ENCODE measurements around the gene PAX7. TPM values are rescaled to one million over a fixed set of nuclear protein-coding genes. Genes with fewer than 3 reads are reported as not detected.
"Not testable (repeated sequence)": the region's sequence is repeated elsewhere in the genome, so short reads cannot be mapped to it uniquely, and the experiment has no call there.

The PAX7 gene
- total RNA-seq, 1 donor from 2014 or later: not detected

DNA sequence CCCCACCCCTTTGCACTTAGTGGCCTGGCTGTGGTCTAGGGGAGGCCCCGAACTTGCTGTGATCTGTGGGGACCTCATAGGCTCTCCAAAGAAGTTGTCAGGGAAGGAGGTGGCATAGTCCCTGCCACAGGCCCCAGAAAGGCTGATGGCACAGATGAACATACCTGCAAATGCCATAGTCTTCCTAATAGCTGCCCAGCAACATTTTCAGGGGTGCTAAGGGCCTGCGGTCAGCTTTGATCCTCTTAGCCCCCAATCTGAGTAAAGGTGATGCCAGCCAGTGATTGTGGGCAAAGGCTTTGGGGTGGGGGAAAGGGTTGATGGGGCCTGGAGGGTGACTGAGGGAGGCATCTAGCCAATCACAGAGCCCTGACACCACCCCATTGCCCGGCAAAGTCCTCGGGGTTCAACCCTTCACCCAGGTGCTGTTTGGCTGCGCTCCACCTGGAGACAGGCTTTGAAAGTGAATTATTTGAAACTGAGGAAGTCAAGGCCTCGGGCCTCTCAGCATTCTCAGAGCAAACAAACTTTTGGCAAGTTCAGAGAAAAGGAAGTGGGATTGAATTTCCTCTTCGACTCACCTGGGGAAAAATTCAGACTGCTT lies 35.8 kb downstream of the PAX7 start:
- DNase-seq: no peak

GRCh38 chr1:18667333-18667732 lies 36.7 kb downstream of the PAX7 start:
- DNase-seq: no peak

DNA sequence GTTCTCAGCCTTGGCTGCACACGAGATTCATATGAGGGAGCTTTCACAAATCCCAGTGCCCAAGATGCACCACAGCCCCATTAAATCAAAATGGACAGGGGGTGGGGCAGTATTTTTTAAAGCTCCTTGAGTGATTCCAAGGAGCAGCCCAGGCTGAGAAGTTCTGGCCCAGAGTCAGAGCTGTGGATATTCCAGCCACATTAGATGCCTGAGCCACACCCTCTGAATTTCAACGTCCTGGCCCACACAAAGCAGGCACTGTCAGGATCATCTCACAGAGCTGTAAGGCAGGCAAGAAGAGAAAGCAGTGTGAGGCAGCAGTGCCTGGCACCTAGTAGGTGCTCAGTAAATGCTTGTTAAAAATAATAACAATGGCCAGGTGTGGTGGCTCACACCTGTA lies 37.4 kb downstream of the PAX7 start:
- DNase-seq: no peak

DNA sequence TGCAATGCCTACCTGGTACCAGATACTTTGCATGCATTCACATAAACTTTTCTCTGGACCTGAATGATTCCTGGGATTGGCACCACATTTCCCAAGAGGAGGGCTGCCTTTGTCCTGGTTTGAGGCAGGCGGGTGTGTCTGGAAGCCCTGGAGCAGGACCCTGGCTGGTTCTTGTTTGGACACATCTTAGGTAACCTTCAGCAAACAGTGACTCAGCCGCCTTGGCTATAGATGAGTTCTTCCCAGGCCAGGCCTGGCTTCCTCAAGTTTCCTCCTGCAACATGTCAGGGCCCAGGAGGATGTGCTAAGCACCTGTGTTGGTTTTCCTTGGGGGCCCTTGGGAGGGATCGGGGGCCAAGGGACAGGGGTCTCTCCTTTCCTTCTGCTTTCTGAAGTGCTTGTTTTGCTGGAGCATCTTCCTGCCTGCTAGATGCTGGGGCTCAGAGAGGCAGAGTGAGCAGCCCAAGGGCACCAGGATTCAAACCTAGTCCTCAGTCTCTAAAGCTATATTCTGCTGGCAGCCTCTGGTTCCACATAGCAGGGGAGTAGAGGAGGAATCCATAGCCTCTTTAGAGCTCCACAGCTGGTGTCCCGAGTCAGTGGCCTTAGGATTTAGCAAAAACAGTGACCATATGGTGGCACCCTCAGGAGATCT lies 38.2 kb downstream of the PAX7 start:
- no peak for DNase-seq

DNA sequence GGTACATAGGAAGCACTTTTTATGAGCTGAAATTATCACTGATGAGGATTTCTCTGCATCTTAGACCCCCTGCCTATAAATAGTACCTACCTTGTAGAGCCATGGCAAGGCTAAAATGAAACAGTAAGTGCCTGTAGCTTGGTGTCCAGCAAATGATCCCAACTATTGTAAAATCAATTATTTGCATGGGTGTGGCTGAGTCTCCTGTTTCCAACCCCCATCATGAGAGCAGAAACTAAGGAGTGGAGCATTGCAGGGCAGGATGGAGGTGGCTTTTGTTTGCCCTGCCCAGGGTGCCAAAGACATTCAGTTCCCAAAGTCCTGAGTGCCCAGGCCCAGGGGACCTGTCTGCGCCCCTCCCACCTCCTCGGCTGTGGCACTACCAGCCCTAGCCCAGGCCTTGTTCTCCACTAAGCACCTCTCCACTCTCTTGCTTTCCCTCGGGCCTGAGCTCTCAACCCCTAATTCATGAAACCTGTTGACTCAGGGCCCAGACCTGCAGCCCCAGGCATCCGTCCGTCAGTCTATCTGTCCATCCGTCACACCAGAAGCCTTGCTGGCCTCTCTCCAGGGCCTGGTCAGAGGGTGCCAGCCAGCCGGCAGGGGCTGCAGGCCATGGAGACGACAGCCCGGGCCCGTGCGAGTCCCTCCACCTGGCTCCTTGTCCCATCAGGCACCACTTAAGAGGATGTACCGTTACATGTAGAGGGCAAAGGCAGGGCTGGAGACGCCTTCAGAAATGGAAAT lies 39.6 kb downstream of the PAX7 start:
- no peak for DNase-seq

DNA sequence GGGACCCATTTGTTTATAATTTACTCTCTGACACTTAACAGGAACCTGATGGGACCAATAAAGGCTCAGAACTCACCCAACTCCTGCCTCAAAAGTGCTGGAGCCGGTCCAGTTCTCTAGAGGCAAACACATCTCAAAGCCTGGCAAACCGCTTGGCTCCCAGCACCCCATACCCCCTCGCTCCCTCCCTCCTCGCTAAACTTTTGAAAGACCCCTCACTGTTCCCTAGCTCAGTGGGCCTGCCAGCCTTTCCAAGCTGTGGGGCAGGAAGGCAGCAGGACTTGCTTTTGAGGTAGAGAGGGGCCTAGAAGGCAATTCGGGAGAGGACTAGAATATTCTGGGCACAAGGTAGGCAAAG lies 40.2 kb downstream of the PAX7 start:
- no peak for DNase-seq

GRCh38 chr1:18673976-18674375 lies 43.3 kb downstream of the PAX7 start:
- no peak for DNase-seq

DNA sequence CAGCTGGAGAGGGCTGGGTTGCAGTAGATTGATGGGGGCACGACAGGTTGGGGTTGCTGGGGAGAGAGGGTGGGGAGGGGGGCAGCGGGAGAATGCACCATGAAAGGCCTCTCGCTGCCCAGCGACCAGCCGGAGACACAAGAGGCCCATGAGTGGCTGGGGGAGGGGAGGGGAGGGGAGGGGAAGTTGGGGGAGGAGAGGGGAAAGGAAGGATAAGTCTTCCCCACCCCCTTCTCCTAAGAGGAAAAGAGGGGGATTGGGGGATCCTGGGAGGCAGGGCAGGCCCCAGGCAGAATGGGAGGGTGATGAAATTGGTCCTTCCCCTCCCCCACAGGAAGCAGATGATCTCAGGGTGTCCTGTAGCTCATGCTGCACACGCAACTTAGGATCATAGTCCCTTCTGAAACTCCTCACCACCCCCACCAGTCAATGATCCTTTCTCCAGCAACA lies 45.7 kb downstream of the PAX7 start:
- no peak for DNase-seq

GRCh38 chr1:18681423-18681835 lies 50.8 kb downstream of the PAX7 start:
- DNase-seq: peak; percentile 34

- no peak for DNase-seq
Measured at GRCh38 chr1:18682375-18682774, 51.7 kb downstream of the PAX7 start.

GRCh38 chr1:18684303-18684702 lies 53.7 kb downstream of the PAX7 start:
- DNase-seq: no peak

DNA sequence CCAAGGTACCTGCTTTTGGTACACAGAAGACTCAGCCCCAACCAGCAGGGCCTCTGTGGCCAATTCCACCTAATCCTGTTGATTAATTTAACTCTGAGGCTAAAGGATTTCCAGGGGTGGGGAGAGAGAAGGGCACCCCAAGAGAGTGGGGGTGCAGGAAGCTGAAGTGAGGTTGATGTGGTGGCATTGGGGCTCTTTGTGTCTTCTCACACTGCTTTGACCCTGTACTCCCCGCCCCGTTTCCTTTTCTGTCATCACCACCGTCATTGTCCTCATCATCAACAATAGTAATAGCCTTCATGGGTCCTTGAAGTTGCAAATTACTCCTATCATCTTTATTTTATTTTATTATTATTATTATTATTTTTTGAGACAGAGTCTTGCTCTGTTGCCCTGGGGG lies 55.9 kb downstream of the PAX7 start:
- no peak for DNase-seq

- DNase-seq: no peak
Measured at GRCh38 chr1:18687273-18687672, 56.6 kb downstream of the PAX7 start.

GRCh38 chr1:18691648-18692047 lies 61.0 kb downstream of the PAX7 start:
- DNase-seq: no peak

- no peak for DNase-seq
Measured at GRCh38 chr1:18693256-18694098, 62.8 kb downstream of the PAX7 start.

DNA sequence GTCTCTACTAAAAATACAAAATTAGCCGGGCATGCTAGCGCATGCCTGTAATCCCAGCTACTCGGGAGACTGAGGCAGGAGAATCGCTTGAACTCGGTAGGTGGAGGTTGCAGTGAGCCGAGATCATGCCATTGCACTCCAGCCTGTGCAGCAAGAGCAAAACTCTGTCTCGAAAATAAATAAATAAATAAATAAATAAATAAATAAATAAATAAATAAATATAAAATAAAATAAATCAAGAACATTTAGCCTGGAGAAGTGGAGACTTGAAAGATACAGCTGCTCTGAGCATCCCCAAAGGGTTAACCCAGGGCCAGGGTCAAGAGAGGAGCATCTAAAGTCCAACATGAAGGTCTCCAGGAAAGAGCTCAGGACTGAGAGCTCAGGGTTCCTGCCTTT lies 63.6 kb downstream of the PAX7 start:
- DNase-seq: not testable (repeated sequence)

- no peak for DNase-seq
Measured at GRCh38 chr1:18697541-18697940, 66.9 kb downstream of the PAX7 start.

DNA sequence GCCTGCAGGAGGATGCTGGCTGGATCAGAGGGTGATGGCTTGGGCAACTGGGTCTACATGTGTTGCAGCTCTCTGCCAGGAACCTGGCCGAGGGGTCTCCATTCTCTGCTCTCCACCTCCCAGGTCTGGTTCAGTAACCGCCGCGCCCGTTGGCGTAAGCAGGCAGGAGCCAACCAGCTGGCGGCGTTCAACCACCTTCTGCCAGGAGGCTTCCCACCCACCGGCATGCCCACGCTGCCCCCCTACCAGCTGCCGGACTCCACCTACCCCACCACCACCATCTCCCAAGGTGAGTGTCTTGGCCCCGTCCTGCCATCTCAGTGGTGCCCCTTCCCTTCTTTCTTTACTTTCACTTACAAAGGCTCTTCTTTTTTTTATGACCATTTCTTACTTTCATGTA lies 69.9 kb downstream of the PAX7 start:
- DNase-seq: no peak

GRCh38 chr1:18701183-18701582 lies 70.5 kb downstream of the PAX7 start:
- DNase-seq: no peak

GRCh38 chr1:18703041-18703621 lies 72.5 kb downstream of the PAX7 start:
- peak; percentile 4 for DNase-seq

- no peak for DNase-seq
Measured at GRCh38 chr1:18705811-18706210, 75.2 kb downstream of the PAX7 start.

GRCh38 chr1:18707696-18708257 lies 77.1 kb downstream of the PAX7 start:
- DNase-seq: no peak
